Thyroid gland (tissue), 4 donors: Measurements from ENCODE around the gene EPN1.

ENCODE experiments used
- POLR2A ChIP-seq, 2 donors: fragments of 450-650 bp; IDR thresholded peaks; one replicate each; pipeline ENCODE4 v1.6.1; 2017; ENCODE audit warnings: antibody characterized with exemption in 2 of 2, mild to moderate bottlenecking in 2 of 2, moderate library complexity in 1 of 2
- TF ChIP-seq, protein P1 (sequence below), 6 experiments: fragments of 200-600 bp in 3 of 6; fragments of 450-650 bp in 3 of 6; sonication (generic) in 3 of 6; IDR thresholded peaks; one replicate each; pipeline ENCODE4 v1.5.1; 2016 to 2019; ENCODE audit warnings: antibody characterized with exemption in 6 of 6, mild to moderate bottlenecking in 2 of 6, inconsistent platforms in 1 of 6, moderate library complexity in 1 of 6

DNA sequence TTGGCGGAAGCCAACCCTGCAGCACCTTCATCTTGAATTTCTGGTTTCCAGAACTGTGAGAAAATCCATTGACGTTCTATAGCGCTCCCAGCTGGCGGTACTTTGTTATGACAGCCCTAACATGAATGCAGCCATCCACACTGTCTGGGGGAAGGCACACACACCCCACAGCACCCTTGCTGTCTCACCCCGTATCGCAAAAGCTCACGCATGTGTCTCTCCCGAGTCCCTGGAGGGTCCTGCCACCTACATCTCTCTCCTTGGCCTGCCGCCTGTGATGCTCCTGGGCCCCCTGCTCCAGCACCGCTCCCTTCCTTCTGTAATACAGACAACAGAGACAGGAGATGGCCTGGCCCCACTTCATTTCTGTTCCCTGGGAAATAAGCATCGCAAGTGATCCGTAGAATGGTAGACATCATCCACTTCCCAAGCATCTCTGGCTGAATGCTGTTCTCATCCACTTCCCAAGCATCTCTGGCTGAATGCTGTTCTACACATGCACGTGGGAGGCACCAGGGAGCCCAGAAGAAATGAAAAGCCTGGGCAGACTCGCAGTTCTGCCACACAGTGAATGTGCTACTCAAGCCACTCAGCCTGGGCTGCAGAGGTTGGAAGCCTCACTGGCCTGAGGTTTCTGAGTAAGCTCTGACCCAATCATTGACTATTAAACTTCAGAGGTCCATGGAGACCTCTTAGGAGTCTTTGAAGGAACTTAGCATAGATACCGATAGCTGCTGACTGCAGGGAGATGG is 29.6 kb downstream of the EPN1 start:
- TF ChIP-seq, protein P1, sequence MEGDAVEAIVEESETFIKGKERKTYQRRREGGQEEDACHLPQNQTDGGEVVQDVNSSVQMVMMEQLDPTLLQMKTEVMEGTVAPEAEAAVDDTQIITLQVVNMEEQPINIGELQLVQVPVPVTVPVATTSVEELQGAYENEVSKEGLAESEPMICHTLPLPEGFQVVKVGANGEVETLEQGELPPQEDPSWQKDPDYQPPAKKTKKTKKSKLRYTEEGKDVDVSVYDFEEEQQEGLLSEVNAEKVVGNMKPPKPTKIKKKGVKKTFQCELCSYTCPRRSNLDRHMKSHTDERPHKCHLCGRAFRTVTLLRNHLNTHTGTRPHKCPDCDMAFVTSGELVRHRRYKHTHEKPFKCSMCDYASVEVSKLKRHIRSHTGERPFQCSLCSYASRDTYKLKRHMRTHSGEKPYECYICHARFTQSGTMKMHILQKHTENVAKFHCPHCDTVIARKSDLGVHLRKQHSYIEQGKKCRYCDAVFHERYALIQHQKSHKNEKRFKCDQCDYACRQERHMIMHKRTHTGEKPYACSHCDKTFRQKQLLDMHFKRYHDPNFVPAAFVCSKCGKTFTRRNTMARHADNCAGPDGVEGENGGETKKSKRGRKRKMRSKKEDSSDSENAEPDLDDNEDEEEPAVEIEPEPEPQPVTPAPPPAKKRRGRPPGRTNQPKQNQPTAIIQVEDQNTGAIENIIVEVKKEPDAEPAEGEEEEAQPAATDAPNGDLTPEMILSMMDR (IDR thresholded peaks at IDR 0.05), result no peak
- no peak for TF ChIP-seq POLR2A (IDR thresholded peaks at IDR 0.05)
